GM20431 (cell line): ENCODE results near the gene CD2.

Experiments
- in situ Hi-C: fragments of 300-500 bp; cut with MseI, MboI; formaldehyde crosslinking; loops from one replicate; pipeline ENCODE4 v1.15.0; 2020; ENCODE audit warnings: low sequenced_read_pairs; ENCODE audit not compliant: unreplicated experiment

Gene CD2

GRCh38 chr1:116726872-116727820 lies 27.1 kb upstream of the CD2 start:
- in situ Hi-C loops = no loop called here

DNA sequence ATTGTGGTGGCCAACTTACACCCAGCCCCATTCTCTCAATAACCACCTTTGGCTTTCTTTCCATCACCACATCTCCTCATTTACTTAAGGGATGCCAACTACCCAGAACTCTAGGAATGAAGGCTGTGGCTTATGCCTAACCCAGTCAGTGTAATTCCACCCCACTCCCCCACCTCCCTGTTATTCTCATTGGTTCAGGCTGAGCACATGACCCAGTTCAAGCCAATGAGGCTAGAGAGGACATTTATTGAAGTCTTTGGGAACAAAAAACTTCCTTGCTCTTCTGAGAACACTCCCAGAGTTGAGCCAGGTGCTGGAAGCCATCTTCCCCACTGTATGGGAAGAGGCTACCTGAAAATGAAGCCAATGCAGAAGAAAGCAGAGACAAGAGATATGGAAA lies 22.8 kb upstream of the CD2 start:
- in situ Hi-C loops = loop anchor here (10.0 kb wide), 1 partner anchor 83 kb away; no protein-coding TSS in a partner anchor

GRCh38 chr1:116732726-116733125 lies 21.5 kb upstream of the CD2 start:
- in situ Hi-C loops = loop anchor here (10.0 kb wide), 1 partner anchor 82 kb away; no protein-coding TSS in a partner anchor

GRCh38 chr1:116733476-116734365 lies 20.5 kb upstream of the CD2 start:
- in situ Hi-C loops = loop anchor here (10.0 kb wide), 1 partner anchor 81 kb away; no protein-coding TSS in a partner anchor

GRCh38 chr1:116735246-116735645 lies 19.0 kb upstream of the CD2 start:
- in situ Hi-C loops = loop anchor here (10.0 kb wide), 1 partner anchor 80 kb away; no protein-coding TSS in a partner anchor

DNA sequence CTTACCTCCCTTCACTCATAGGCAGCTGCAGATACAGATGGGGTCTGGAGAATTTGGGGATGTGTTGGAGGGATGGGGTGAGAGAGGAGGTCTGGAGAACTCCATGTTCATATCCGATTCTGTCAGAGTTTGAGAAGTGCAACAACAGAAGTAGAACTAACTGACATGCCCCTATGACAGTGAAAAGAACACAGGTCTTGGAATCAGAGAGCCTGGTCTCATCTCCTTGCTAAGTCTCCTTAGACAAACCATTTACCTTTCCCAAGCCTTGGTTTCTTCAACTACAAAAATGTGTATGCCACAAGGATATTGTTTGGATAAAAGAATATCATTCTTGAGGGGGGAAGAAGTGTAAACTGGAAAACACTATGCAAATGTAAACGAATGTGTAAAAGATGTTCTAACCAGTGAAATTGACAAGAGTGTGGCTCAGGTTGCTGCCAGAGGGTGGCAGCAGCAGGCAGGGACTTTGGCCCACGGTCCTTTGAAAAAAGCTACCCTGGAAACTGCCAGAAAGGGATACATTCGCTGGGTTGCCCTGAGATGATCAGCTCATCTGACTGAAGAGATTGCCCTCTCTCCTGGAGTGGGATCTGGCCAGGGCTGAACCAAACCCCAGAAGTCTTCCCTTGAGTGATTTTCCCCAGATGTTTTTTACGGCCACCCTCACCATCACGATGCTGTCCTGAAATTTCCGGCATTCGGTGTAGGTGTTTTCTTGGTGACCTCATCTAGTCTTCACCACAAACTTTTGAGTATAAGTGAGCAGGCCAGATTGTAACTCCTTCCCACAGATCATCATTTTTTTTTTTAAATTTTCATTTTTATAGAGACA lies 17.0 kb upstream of the CD2 start:
- in situ Hi-C loops = loop anchor here (10.0 kb wide), 1 partner anchor 78 kb away; no protein-coding TSS in a partner anchor

DNA sequence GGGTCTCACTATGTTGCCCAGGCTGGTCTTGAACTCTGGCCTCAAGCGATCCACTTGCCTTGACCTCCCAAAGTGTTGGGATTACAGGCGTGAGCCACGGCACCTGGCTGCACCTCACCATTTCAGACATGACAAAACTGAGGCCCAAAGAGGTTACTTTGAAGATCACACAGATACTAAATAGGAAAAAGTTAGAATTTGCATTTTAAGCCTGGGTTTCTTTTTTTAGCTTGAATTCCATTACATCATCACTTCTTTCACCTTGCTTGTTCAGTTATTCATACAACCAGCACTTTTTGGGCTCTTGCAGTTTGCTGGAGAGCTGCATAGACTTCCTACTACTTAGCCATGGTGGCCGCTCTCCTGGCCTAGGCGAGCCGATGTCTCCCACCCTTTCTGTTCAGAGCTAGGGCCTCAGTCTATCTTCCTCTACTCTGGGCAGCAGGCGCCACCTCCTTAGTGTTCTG lies 16.3 kb upstream of the CD2 start:
- in situ Hi-C loops = loop anchor here (10.0 kb wide), 1 partner anchor 77 kb away; no protein-coding TSS in a partner anchor

GRCh38 chr1:116738673-116739370 lies 15.4 kb upstream of the CD2 start:
- in situ Hi-C loops = loop anchor here (10.0 kb wide), 1 partner anchor 76 kb away; no protein-coding TSS in a partner anchor

DNA sequence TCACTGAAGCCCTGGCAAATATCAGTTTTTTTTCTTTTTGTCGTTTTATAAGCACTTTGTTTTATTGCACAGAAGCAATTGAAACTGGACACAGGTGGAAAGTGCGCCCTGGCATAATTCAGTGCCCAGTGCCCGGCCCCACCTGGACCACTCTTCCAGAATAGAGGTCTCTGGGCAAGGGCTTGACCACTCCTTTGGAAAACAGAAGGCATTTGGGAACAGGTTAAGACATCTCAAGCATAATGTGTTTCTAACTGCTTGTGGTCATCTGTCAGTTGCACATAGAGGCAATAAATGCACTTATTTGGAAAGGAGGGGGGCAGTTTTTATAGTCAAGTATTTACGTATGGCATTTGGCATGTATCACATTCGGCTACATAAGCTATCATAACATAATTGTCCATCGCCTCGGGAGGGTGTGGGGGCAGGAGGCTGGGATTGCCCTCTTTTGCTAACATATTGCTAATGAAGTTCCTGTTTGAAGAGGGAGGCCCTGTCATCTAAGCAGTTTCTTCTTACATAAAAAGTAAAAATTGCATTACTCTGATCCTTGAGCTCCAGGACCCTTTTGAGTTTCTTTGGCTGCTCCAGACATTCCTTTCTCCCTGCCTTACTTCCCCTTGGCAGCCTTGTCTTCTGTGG lies 14.7 kb upstream of the CD2 start:
- in situ Hi-C loops = loop anchor here (10.0 kb wide), 2 partner anchors 75 to 315 kb away; no protein-coding TSS in a partner anchor

- in situ Hi-C loops = loop anchor here (10.0 kb wide), 1 partner anchor 315 kb away; no protein-coding TSS in a partner anchor
Measured at GRCh38 chr1:116740296-116740695, 13.9 kb upstream of the CD2 start.

DNA sequence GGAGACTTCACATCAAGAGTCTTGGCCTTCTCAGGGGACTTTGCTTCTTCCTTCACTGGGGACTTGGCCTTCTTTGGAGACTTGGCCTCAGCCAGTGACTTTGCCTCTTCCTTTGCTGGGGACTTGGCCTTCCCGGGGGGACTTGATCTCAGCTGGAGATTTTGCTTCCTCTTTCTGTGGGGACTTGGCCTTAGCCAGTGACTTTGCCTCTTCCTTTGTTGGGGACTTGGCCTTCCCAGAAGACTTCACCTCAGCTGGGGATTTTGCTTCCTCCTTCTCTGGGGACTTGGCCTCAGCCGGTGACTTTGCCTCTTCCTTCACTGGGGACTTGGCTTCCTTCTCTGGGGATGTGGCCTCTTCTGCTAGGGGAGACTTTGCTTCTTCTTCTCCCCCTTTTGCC lies 13.5 kb upstream of the CD2 start:
- in situ Hi-C loops = loop anchor here (10.0 kb wide), 1 partner anchor 314 kb away; no protein-coding TSS in a partner anchor

DNA sequence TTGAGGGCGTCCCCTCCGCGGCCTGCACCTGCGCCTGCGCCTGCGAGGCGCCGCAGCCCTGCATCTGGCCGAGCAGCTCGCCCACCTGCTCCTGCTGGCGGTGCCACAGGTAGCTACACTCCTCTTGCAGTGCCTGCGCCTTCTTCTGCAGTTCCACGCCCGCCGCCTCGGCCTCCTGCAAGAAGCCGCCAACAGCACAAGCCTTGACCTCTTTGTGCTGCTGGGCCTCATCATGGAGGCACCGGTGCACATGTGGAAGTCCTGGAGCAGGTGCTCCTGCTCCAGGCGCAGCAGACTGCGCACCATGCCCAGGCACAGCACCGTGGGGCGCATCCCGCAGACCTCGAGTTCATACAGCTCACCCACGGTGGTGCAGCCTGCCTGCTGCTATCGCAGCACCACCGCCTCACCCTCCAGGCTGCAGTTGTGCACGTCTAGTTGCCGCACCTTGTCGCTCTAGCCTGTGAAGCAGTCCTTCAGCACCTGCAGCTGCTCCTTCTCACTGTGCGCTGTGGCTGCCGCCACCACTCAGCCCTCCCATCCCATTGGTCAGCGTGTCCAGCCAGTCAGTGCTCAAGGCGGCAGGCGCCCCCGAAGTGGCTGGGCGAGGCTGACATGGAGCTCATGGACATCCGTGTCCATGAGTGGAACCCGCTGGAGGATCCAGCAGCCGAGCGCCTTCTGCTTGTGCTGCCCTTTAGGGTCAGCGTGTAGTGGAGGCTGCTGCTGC lies 12.2 kb upstream of the CD2 start:
- in situ Hi-C loops = loop anchor here (10.0 kb wide), 1 partner anchor 313 kb away; no protein-coding TSS in a partner anchor

- in situ Hi-C loops = loop anchor here (10.0 kb wide), 1 partner anchor 311 kb away; no protein-coding TSS in a partner anchor
Measured at GRCh38 chr1:116743535-116743934, 10.7 kb upstream of the CD2 start.

DNA sequence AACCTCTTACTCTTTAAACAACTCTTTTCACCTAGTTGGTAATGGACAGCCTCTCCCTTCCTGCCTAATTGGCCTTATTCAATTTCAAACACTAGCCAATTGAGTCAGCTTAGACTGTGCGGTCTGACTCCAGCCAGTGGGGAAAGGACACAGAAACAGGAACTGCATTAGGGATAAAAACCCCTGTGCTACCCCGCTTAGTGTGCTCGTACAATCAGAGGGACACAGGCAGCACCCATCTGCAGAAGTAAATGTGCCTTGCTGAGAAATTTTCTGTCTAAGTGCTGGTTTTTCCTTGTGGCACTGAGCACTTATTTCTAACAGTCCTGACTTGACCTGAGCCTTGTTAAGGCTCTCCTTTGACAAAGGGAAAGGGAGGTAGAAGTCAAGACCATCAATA lies 6.0 kb upstream of the CD2 start:
- in situ Hi-C loops = loop anchor here (10.0 kb wide), 1 partner anchor 307 kb away; no protein-coding TSS in a partner anchor

DNA sequence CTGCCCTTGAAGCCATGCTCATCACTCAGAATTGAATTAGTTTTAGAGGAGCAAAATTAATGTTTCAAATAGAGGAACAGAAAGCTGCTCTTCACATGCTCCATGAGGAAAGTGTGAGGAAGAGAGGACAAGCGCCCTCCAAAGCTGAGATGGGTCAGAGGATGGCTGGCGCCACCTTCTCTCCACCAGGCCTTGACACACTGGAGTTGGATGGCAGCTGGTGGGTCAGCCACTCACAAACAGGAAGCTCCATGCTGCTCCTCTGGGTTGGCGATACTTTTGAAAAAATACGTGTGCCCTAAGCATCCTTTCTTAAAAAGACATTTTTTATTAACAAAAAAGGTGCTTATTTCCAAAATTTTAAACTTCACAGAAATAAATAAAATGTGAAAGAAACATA lies 3.1 kb upstream of the CD2 start:
- in situ Hi-C loops = no loop called here

GRCh38 chr1:116751621-116752020 lies 2.6 kb upstream of the CD2 start:
- in situ Hi-C loops = no loop called here

- in situ Hi-C loops = no loop called here
Measured at GRCh38 chr1:116753312-116753711, 918 bp upstream of the CD2 start.
